TTC549 (cell line): Measurements from ENCODE around the gene NACC2.

Source experiments
- FAIRE-seq: peaks from 2 replicates; lab custom pipeline; 2012; peaks lifted over from hg19 to GRCh38; lab: Jason Lieb, UNC

Gene NACC2, protein sequence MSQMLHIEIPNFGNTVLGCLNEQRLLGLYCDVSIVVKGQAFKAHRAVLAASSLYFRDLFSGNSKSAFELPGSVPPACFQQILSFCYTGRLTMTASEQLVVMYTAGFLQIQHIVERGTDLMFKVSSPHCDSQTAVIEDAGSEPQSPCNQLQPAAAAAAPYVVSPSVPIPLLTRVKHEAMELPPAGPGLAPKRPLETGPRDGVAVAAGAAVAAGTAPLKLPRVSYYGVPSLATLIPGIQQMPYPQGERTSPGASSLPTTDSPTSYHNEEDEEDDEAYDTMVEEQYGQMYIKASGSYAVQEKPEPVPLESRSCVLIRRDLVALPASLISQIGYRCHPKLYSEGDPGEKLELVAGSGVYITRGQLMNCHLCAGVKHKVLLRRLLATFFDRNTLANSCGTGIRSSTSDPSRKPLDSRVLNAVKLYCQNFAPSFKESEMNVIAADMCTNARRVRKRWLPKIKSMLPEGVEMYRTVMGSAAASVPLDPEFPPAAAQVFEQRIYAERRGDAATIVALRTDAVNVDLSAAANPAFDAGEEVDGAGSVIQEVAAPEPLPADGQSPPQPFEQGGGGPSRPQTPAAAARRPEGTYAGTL

DNA sequence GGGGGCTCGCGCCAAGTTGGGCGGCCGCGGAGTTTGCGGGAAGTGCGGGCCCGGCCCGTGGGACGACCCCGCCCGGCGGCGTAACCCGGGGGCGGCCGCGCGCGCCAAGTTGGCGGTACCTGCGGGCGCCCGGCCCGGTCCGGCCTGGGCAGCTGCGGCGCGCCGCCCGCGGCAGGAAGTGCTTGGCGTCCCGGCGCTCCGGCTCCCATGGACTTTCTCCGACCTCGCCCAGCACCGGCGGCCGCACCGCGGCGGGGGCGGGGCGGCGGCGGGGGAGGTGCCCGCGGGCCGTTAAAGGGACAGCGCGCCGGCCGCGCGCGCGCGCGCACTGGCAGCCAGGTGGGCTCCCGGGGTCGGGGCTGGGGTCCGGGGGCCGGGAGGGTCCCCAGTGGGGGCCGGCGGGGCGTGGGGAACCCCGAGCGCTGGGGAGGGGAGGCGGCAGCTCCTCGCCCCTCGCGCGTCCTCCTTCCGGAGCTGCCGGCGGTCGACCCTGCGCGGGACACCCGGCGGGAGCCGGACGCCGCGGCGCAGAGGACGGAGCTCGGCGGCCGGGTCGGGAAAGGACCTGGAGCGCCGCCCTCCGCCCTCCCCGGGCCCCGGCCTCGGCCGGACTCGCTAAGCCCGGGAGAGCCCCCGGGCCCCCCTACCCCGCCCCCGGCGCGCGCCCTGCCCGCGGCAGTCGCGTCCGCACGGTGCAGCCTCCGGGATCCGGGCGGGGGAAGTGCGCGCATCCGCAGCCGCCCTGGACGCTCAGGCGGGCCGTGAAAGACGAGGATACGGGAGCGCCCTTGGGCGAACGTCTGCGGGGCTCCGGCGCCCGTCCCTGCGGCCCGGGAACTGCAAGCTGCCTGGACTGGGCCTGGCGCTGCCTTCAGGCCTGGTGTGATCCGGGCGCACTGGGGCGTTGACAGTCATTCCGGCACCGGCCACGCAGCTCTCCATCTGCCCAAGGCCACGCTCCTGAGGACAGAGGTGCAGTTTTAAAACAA is at the start of gene NACC2:
NACC2 (minus strand) TSS at position 220 of the 989 bp plus-strand sequence. CDS start 44,768 bp downstream, outside the sequence.
- FAIRE-seq = no peak

DNA sequence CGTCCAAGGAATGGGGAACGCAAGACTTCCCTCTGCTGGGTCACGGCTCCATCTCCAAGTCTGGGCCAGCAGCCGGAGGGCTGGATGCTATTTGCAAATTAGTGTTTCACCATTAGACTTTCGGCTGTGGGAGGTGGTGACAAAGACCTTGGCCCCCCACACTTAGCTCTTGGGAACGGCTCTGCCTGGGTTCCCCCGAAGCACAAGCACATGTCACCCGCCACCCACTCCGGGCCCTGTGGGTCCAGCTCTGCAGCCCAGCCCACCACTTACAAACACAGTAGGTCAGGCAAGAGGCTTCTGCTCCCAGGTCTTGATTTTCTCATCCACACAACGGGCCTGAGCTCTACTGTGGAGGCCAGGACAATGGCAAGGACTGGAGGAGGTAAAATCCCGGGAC is 49.4 kb upstream of the NACC2 start:
- FAIRE-seq = no peak

DNA sequence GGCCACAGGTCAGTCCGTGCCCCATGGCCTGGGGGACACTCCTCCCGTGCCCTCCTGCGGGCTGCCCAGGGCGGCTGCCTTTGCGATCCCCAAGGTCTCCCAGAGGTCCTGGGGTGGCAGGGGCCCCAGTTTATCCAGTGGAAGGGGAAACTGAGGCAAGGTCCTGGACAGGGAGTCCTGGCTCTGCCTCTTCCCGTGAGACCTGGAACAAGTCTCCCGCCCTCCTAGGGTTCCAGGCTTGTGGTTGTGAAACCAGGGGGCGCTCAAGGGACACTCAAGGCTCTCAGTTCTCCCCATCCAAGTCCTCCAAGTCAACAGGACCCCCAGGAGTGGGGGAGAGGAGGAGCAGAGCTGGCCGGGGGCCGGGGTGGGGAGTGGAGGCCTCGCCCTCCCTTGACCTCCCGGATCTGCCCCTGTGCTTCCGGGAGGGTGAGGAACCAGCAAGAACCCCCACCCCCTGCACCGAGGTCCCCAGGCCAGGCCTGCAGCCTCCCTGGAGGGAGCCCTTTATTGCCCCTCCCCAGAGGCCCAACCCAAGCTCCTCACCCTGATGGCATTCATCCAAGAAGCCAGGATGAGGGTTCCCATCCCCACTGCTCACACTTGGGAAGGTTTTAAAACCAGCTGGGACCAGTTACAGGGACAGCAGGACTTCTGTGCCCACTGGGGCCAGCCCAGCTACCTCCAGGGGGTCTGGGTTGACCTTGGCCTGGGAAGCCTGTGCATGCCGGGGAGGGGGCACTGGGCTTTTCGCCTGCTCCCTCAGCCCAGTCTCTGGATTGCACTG is 48.3 kb upstream of the NACC2 start:
- FAIRE-seq = no peak

DNA sequence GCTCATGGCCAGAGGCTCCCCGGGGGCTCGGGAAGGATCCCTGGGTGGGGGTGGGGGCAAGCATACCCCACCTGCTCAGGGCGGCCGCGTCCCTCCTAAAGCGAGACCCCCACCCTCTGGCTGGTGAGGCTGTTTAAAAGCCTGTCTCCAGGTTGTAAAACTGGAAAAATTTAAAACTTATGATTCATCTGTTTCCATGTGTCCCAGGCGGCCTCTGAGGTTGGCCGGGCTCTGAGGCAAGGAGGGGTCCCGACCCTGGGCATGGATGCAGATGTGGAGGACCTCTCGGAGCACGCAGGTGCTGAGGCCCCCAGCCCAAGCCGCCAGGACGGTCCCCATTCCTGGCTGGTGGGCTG is 47.7 kb upstream of the NACC2 start:
- no peak for FAIRE-seq

DNA sequence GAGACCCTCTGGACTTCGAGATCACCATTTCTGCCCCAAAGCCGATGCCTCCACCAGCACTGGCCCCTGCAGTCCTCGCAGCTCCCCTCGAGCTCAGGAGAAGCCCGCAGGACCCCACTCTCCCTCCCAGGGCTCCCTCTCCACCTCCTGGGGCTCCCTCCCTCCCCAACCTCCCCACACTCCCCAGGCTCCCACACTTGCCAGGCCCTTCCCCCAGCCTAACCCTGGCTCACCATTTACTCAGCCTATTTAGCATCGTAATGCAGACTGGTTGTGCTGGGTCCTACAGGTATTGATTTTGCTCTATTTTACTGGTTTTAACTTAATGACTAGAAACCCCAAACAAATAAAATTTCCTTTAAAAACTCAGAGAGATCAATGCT is 47.3 kb upstream of the NACC2 start:
- no peak for FAIRE-seq

DNA sequence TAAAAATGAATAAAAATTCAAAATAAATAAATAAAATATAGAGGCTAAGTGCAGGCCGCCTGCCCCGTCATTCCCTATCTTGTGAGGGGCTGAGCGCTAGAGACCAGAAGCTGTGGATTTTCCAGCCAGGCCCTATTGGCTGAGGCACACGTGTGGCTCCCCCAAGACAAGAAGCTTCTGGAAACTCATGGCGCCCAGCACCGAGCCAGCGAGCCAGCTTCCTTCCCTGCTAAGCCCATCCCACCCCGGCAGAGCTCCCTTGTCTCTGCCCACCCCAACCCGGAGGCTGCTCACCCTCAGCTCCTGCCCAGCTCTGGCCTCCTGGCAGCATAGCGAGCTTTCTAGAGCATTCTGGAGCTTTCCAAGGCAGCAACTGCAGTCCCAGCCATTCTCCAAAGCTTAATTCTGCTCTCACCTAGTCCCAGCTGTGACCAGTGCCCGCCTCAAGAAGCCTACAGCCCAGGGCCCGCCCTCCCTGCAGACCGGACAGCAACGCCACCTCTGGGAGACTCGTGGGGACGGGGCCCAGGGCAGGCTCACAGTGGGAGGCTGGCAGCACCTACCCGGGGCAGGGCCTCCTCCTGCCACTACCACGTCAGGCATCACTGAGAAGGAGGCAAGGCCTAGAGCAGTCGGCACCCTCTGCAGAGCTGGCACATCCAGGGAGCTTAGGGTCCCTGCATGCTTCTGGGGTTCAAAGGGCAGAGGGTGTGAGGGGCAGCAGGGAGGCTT is 46.8 kb upstream of the NACC2 start:
- FAIRE-seq = no peak

DNA sequence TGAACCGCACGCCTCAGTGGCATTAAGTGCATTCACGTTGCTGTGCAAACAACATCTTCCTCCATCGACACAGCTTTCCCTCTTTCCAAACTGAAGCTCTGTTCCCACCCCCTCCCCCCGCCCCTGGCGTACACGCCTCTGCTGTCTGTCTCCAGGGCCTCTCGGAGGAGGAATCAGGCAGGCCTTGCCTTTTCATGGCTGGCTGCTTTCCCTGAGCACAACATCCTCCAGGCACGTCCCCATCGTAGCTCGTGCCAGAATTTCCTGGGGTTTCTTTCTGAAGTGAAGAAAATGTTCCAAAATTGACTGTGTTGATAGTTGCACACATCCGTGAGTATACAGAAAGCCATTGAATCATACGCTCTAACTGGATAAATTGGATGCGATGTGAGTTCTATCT is 45.9 kb upstream of the NACC2 start:
- no peak for FAIRE-seq

DNA sequence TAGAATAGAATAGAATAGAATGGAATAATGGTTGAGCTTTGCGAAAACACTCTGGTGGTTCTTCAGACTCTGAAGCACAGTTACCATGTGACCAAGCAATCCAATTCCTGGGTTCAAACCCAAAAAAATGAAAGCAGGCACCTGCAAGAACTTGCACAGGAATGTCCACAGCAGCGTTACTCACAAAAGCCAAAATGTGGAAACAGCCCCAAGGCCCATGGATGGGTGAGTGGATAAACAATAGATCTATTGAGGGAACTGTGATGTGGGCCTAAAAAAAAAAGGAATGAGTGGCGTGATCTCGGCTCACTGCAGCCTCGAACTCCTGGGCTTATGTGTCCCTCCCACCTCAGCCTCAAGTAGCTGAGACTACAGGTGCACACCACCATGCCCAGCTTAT is 45.0 kb upstream of the NACC2 start:
- FAIRE-seq = no peak

DNA sequence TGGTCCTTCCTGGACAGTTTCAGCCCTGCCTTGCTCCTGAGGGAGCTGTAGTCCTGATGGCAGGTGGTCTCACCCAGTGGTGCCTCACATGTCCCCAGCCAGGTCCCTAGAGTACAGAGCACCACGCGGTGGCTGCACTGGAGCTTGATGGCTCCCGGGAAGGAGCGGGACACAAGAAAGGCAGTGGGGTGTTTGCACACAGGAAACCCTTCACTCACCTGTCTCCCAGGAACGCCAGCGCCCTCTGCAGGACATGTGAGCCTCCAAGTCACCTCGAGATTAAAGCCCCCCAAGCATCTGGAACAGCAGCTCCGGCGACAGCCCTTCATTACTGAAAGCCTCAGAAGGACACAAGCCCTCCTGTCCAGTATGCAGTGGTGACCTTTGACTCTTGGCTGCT is 43.5 kb upstream of the NACC2 start:
- no peak for FAIRE-seq

DNA sequence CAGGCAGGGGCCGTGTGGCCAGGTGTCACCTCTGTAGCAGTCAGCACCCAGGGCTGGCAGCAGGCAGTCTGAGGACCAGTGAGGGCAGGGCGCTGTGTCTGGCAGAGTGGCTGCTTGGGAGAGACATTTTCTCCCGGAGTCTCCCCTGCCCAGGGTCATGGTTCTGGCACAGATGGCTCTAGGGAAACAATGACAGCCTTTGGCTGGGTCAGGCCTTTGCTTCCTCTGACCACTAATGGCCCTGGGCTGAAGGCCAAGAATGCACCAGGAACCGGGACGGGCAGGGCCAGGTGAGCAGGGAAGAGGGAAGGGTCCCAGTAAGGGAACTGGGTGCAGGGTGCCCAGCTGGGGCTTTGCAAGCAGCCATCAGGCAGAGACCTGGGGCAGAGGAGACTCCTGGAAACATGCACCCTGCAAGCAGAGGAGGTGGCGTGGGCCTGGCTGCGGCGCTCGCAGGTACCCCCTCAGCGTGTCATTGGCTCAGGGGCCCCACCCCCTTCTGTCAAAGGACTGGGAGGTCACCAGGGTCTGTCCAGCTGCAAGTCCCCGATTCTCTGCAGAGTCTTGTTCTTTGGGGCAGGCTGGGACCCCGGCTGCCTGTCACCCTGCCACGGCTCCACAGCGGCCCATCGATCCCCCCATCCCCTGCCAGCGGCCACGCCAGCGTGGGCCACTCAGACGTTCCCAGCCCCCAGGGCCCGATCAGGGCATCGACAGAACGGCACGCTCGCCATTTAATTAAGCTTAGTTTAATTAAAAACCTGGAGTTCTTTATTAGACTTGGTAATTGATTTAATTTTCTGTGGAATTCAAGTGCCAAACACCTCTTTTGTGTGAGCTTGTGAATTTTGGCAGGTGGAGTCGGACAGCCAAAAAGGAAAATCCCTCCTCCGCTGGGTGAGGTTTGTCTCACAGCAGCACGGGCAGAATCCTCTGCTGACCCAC is 42.5 kb upstream of the NACC2 start:
- no peak for FAIRE-seq

DNA sequence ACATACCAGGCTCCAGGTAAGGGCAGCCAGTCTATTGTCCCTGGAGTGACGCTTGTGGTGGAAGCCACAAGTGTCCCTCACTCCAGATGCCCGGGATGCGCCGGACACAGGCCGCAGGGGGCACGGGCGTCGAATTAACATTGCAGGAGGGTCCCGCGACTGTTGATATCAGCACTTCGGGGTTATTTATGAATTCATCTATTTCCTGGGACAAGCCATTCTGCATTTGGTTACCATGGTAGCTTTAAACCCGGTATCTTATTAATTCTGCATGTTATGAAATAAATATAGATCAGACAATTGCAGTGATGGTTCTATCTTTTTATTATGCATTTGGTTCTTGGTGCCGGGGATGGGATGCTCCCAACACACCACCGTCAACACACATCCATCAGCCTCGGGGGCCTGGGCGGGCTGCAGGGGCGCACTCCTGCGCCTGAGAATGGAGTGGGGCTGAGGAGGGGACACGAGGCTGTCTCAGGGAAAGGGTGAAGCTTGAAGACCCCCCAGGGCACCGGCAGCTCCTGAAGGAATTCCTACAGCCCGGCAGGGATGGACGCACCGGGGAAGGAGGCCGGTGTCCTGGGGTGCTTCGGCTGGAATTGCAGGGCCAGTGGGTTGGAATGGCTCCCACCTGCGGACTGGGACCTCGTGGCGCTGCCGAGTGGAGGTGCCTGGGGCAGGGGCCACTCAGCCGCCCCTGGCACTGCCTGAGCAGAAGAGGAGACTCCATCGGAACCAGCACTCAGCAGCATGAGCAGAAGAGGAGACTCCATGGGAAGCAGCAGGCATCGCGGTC is 41.2 kb upstream of the NACC2 start:
- no peak for FAIRE-seq

DNA sequence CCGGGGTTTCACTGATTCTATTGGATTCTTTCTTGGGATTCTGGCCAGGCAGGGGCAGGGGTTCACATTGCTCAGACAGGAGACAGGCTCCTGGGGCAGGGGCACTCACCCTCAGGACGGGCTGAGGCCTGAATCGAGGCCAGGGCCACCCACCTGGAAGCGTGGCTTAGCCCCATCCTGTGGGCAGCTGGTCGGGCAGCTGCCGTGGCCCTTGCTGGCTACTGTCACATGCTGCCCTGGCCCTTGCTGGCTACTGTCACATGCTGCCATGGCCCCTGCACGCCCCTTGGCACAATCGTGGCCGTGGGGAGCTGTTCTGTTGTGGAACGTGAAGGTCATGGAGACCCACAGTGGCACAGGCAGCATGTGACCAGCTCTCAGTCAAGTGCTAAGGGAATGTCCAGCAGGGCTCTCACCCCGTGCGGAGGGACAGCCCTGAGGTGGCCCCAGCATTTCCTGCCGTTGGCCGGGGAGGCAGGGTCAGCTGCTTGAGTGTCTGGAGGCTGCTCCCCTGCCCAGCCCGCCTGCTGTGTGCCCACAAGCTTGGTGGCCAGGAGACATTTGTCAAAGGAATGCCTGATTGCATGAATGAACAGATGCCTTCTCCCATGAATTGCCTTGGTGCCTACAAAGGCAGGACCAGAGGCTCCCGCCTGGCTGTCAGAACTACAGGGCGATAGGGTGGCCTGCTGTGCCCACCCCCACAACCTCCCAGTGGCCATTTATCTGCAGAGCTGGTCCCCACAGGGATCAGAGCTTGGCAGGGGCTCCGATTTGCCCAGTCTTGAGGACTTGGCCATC is 40.4 kb upstream of the NACC2 start:
- FAIRE-seq = no peak

DNA sequence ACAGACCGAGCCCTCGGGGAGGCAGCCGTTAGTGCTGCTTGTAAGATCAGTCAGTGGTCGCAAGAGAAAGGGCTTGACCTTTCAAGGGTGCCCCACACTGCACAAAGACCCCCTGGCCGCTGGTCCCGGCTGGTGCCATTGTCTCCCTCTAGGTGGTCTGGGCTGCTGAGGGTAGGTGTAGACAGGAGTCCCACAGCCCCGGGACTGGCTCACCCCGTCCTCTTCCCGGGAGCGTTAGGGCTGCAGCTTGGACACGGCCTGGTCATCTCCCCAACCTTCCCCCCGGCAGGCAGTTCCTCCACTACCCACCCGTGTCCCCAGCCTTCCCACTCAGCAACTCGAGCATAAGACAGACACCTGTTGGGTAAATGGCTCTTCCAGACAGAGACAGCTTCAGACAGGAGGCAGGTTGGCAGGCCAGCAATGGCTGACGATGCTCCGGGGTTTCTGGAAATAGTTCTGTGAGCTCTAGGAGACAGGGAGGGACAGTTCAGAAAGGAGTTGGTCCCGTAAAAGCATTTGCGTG is 38.9 kb upstream of the NACC2 start:
- FAIRE-seq = no peak

DNA sequence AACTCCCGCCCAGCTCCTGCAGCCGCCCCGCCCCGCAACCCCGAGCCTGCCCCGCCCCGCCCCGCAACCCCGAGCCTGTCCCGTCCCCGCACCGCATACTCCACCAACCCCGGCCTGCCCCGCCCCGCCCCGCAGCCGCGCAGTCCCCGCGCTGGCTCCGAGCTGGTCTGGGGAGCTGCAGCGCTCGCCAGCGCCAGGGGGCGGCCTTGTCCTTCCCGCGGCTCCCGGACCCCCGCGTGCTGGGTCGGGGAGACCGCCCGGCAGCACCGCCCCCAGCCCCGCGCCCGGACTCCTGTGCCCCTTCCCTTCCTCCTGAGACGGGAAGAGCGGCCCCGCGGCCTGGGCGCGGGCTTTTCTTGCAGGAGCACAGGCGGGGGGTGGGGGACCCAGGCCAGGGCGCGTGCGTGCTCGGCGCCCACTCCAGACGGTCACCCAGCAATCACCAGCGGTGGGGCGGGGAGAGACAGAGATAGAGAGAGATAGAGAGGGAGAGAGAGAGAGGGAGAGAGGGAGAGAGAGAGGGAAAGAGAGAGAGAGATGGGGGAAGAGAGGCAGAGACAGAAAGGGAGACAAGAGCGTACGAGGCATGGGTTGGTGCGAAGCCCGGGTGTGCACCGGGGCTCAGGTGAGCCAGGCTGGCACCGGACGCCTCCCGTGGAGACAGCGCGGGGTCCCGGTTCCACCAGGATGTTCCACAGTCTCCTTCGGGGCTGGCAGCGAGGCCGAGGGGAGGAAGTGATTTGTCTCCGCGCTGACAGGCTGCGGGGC is 38.3 kb upstream of the NACC2 start:
- no peak for FAIRE-seq

DNA sequence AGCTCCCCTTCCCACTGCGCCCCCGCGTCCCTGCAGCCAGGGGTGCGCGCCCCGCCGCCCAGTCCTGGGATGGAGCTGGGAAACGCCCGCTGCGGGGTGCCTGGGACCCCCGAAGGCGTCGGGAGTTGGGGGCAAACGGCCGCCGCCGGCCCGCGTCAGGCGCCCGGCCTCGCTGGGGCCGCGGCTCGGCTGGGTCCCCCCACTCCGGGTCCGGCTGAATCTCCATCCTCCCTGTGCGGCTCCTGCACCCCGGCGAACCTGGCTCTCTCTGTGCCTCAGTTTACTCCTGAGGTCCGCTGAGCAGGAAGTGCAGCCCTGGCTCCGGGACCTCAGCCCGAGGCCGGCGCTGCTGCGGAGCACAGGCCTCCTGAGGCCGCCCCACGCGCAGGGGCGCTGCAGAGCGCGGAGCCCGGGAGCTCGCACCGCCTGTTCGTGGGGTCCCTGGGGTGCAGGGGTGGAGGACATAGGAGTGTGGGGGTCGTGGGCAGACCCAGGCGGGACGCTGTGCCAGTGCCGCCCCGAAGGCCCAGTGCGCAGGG is 37.5 kb upstream of the NACC2 start:
- no peak for FAIRE-seq

DNA sequence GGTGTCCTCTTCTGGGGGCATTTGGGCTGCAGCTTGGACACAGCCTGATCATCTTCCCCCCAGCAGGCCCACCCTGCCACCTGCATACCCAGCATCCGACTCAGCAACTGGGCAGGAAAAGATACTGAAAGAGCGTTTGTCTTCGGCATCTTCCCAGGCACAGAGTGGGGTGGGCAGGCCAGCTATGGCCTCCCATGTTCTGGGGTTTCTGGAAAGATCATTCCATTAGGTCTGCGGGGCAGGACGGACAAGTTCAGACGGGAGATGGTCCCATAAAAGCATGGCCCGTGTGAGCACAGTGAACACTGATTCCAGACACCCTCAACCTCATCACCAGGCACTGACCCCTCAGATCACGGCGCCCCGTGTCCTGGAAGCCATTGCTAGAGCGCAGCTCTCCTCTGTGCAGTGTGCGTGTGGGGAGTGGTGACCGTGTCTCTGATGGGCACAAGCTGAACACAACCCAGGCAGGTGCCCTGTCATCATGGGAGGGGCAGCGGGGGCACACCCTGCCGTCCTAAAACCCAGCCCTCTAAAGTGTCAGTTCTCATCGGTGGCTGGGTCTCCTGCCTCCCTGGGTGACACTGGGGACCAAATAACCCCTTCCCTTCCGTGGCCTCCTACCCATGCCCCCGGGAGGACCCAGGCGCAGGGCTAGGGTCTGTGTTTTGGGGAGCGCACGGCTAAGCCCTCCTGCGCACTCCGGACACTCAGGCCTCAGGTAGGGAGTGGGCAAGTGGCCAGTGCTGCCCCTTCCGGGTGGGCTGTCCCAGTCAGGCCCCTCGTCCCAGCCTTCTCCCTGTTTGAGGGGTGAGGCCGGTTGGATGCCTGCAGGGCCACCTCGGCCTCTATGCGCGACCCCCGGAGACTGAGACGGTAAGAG is 36.8 kb upstream of the NACC2 start:
- FAIRE-seq = no peak
